H7 (cell line): ENCODE measurements around the gene RUVBL2. TPM values are rescaled to one million over a fixed set of nuclear protein-coding genes. Genes with fewer than 3 reads are reported as not detected.

Source experiments
- DNase-seq: peaks from one replicate; pipeline ENCODE4 v3.0.0; 2012
- H3K27me3 ChIP-seq: 2 replicates; pipeline ENCODE4 v1.6.0; 2011; ENCODE audit warnings: mild to moderate bottlenecking, low read length; ENCODE audit not compliant: control insufficient read depth, insufficient read depth
- H3K36me3 ChIP-seq: replicated peaks from 2 replicates; pipeline ENCODE4 v1.5.1; 2011; ENCODE audit warnings: low read length; ENCODE audit not compliant: control insufficient read depth, insufficient read depth
- H3K4me3 ChIP-seq: 2 replicates; pipeline ENCODE4 v1.5.1; 2011; ENCODE audit warnings: low read depth, mild to moderate bottlenecking, control low read depth, low read length, moderate library complexity; ENCODE audit not compliant: insufficient read depth
- total RNA-seq: library from RNA; depleted of rRNA; stranded (reverse); fragments of >200 nt; shearing (Covaris generic); gene quantifications from 2 replicates; pipeline ENCODE4 v1.2.3, GENCODE V29; 2014

The RUVBL2 gene
- total RNA-seq, 1 experiment from 2014 or later, result 327 TPM

- Histone ChIP-seq H3K4me3 (no peak overlapping the region), H3K36me3 (peaks cover 25% of the 10 kb centered on the region), H3K27me3 (no peaks in the 10 kb centered on the region)
- no peak for DNase-seq
Observed at GRCh38 chr19:48959341-48960239, 34.1 kb upstream of the RUVBL2 start.

DNA sequence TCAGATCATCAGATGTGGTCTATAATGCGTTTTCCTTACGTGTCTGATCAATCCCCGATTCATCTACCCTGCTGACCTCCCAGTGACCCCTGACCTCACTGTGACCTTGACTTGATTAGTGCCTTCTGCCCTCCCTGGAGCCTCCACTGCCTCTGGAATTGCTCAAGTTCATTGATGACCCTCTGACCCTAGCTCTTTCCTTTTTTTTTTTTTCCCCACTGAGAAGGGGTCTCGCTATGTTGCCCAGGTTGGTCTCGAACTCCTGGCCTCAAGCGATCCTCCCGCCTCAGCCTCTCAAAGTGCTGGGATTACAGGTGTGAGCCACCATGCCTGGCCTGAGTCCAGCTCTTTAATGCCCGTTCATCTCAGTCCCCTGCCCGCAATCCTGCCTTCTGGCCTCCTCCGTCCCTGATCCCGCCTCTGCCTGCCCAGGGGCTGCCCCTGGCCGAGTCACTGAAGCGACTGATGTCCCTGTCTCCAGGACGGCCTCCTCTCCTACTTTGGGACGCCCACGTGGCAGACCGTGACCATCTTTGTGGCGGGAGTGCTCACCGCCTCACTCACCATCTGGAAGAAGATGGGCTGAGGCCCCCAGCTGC lies 32.5 kb upstream of the RUVBL2 start:
- H3K36me3 ChIP-seq, result peaks cover 23% of the 10 kb centered on the region
- DNase-seq, result peak; percentile 44
- H3K27me3 ChIP-seq, result no peaks in the 10 kb centered on the region
- H3K4me3 ChIP-seq, result no peak overlapping the region

GRCh38 chr19:48961673-48962028 lies 32.0 kb upstream of the RUVBL2 start:
- DNase-seq, result peak; percentile 58

GRCh38 chr19:48962029-48962848 lies 31.4 kb upstream of the RUVBL2 start:
- H3K4me3 ChIP-seq, result no peak overlapping the region
- peak; percentile 68 for DNase-seq
- H3K27me3 ChIP-seq, result no peaks in the 10 kb centered on the region
- peaks cover 25% of the 10 kb centered on the region for H3K36me3 ChIP-seq

More at GRCh38 chr19:48961673-48962028, 32.0 kb upstream of the RUVBL2 start:
- H3K36me3 ChIP-seq, result peaks cover 25% of the 10 kb centered on the region
- no peaks in the 10 kb centered on the region for H3K27me3 ChIP-seq
- no peak overlapping the region for H3K4me3 ChIP-seq

GRCh38 chr19:48962849-48963165 lies 30.9 kb upstream of the RUVBL2 start:
- Histone ChIP-seq H3K27me3 (no peaks in the 10 kb centered on the region), H3K4me3 (no peak overlapping the region), H3K36me3 (peaks cover 23% of the 10 kb centered on the region)
- DNase-seq, result peak; percentile 65

GRCh38 chr19:48963371-48964204 lies 30.1 kb upstream of the RUVBL2 start:
- Histone ChIP-seq H3K36me3 (peaks cover 20% of the 10 kb centered on the region), H3K4me3 (peak overlapping the region; percentile 47), H3K27me3 (no peaks in the 10 kb centered on the region)
- DNase-seq, result peak; percentile 94

DNA sequence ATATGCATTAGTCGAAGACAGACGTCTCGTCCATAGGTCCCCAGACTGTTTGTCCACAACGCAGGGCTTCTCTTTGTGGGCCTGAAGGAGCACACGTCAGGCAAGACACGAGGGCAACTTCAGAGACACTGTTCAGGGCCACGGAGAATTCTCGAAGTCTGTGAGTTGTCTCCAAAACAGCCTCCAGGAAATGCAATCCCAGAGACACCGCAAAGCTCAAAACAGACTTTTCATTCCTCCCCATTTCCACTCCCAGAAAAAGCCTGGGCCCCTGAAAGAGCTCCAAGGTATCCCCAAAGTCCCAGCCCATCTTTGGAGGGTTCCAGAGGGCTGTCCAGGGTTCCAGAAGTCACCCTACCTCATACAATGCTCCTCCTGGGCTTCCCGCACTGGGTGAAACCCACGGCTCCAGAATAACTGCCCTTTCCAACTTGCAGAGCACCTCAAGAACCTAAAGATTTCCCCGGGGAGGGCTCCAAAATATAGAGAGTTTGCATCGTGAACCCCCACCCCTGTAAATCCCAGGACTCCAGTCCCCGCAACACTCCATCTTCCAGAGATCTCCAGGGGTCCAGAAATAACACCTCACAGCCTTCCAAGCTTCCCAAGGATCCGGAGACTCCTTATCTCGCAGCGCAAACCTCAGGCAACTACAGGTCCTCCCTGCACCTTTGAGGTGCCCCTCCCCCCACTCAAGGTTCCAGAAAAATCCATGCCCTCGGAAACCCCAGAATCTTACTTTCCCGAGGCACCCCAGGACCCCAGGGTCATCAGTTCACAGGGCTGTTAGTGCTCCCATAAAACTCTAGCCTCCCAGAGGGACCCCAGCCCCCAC lies 29.3 kb upstream of the RUVBL2 start:
- no peak for DNase-seq
- Histone ChIP-seq H3K36me3 (peaks cover 20% of the 10 kb centered on the region), H3K4me3 (peak overlapping the region; percentile 47), H3K27me3 (no peaks in the 10 kb centered on the region)

DNA sequence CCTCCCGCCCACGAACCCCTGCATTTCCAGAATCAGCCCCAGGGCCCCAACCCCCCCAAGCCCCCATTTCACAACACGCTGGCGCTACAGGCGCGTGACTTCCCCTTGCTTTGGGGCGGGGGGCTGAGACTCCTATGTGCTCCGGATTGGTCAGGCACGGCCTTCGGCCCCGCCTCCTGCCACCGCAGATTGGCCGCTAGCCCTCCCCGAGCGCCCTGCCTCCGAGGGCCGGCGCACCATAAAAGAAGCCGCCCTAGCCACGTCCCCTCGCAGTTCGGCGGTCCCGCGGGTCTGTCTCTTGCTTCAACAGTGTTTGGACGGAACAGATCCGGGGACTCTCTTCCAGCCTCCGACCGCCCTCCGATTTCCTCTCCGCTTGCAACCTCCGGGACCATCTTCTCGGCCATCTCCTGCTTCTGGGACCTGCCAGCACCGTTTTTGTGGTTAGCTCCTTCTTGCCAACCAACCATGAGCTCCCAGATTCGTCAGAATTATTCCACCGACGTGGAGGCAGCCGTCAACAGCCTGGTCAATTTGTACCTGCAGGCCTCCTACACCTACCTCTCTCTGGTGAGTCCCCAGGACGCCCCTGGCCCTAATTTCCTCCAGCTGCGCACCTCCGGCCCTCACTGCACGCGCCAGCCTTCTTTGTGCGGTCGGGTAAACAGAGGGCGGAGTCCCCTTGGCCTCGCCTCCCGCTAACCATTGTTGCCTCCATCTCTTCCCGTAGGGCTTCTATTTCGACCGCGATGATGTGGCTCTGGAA lies 28.5 kb upstream of the RUVBL2 start, which contains the start of gene FTL:
Gene FTL (plus strand): TSS at position 270 of the 766 bp plus-strand sequence. CDS start 199 bp downstream, at position 469.
- Histone ChIP-seq H3K27me3 (no peaks in the 10 kb centered on the region), H3K36me3 (peaks cover 22% of the 10 kb centered on the region), H3K4me3 (peak within 1 kb of the TSS; percentile 89)
- DNase-seq, result peak; percentile 99

DNA sequence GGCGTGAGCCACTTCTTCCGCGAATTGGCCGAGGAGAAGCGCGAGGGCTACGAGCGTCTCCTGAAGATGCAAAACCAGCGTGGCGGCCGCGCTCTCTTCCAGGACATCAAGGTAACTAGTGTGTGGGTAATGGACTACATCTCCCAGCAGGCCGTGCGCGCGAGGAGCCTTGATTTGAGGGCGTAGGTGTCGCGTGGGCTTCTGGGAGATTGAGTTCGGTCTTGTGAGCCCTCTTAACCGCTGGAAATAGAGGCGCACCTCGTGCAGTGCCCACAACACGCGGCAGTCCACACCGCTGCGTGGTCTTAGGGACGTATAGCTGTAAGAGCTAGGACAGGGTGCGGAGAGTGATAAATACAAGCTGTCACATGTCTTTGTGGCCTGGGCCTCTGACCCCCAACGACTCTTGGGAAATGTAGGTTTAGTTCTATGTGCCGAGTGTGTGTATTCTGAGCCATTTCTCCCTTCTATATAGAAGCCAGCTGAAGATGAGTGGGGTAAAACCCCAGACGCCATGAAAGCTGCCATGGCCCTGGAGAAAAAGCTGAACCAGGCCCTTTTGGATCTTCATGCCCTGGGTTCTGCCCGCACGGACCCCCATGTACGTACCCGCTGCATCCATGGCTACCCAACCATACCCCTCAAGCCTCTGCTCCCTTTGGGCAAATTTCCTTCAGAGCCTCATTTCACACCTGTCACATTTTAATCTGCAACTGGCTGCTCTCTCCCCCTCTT lies 27.7 kb upstream of the RUVBL2 start:
- Histone ChIP-seq H3K27me3 (no peaks in the 10 kb centered on the region), H3K36me3 (peaks cover 19% of the 10 kb centered on the region), H3K4me3 (peak overlapping the region; percentile 89)
- peak; percentile 73 for DNase-seq

DNA sequence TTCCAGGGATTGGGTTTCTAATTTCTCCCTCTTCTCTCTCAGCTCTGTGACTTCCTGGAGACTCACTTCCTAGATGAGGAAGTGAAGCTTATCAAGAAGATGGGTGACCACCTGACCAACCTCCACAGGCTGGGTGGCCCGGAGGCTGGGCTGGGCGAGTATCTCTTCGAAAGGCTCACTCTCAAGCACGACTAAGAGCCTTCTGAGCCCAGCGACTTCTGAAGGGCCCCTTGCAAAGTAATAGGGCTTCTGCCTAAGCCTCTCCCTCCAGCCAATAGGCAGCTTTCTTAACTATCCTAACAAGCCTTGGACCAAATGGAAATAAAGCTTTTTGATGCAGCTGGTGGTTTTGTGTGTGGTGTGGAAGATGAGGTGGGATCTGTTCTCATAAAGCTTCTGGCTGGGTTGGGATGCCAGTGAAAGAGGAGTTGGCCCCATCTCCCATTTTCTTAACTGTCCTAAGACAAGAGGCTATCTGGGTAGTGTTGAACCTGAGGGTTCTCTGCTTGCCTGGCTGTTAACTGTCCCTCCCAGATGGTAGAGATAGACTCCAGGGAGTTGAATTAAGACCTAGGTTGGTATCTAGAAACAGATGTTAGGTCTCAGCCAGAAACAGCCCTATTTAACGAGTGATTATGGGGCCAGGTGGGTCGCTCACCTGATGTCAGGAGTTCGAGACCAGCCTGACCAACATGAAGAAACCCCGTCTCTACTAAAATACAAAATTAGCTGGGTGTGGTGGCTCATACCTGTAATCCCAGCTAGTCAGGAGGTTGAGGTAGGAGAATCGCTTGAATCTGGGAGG lies 26.9 kb upstream of the RUVBL2 start:
- peak overlapping the region; percentile 89 for H3K4me3 ChIP-seq
- peaks cover 17% of the 10 kb centered on the region for H3K36me3 ChIP-seq
- no peaks in the 10 kb centered on the region for H3K27me3 ChIP-seq
- no peak for DNase-seq

DNA sequence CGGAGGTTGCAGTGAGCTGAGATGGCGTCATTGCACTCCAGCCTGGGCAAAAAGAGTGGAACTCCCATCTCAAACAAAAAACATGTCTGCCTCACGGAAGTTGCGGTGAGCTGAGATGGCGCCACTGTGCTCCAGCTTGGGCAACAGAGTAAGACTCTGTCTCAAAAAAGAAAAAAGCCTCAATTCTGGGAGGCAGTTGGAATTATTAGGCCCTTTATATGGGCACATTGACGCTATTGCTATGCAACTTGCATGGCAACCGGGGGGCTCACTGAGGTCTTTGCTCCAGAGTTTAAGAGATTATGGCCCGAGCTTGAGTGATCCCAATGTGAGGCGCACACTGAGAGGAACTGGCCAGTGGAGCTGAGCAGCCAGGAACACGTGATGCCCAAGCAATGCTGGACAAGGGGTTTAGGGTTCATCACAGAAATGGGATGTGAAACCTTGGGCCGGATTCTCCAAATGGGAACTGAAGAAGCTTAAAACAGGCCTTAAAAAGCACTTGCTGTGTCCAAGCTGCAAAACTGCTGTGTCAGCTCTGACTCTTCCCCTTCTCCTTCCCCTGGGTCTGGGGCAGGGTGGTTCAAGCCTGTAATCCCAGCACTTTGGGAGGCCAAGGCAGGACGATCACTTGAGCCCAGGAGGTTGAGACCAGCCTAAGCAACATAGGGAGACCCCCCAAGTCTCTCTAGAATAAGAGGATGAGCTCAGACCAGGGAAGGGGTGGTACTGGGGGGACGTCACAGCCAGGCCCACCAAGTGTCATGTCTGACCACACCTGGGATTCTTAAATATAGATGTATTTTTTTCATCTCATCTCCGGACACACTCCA lies 26.1 kb upstream of the RUVBL2 start:
- DNase-seq, result peak; percentile 34
- no peak overlapping the region for H3K4me3 ChIP-seq
- H3K36me3 ChIP-seq, result peaks cover 17% of the 10 kb centered on the region
- no peaks in the 10 kb centered on the region for H3K27me3 ChIP-seq
